ENCODE measurements around the gene COASY.

Gene COASY

DNA sequence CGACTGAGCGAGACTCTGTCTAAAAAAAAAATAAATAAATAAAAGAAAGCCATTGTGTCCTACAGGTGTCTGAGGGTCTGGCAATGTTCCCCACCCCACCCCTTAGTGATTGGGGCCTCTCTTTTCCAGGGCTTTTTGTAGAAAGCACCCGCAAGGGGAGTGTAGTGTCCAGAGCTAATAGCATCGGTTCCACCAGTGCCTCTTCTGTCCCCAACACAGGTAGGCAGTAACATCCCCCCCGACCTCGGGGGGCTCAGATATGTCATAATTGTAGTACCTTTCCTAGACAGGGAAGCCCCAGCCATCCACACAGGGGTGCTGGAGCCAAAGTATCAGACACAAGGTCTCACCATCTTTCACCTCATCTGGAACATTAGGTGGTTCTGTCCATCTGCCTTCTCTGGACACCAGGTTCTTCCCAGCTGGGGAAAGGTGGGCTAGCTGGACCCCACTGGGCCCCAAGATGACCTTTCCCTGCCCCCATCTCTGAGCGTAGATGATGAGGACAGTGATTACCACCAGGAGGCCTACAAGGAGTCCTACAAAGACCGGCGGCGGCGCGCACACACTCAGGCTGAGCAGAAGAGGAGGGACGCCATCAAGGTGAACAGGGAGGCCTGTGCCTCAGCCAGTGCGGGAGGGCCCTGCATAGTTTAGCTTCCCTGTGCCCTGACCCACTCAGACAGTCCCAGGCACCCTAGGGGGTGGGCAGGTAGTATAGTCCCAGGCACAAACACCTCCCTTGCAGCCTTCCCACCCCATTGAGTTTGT is 6.6 kb downstream of the COASY start:
- Histone ChIP-seq H3K27ac (peak overlapping the region in 1 of 2 donors; percentile 5), H3K4me3 (peak overlapping the region; percentile 87)
- DNase-seq (ENCODE audit: low spot score) = no peak
- TF ChIP-seq, protein P1, sequence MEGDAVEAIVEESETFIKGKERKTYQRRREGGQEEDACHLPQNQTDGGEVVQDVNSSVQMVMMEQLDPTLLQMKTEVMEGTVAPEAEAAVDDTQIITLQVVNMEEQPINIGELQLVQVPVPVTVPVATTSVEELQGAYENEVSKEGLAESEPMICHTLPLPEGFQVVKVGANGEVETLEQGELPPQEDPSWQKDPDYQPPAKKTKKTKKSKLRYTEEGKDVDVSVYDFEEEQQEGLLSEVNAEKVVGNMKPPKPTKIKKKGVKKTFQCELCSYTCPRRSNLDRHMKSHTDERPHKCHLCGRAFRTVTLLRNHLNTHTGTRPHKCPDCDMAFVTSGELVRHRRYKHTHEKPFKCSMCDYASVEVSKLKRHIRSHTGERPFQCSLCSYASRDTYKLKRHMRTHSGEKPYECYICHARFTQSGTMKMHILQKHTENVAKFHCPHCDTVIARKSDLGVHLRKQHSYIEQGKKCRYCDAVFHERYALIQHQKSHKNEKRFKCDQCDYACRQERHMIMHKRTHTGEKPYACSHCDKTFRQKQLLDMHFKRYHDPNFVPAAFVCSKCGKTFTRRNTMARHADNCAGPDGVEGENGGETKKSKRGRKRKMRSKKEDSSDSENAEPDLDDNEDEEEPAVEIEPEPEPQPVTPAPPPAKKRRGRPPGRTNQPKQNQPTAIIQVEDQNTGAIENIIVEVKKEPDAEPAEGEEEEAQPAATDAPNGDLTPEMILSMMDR (IDR thresholded peaks at IDR 0.05) = no peak

DNA sequence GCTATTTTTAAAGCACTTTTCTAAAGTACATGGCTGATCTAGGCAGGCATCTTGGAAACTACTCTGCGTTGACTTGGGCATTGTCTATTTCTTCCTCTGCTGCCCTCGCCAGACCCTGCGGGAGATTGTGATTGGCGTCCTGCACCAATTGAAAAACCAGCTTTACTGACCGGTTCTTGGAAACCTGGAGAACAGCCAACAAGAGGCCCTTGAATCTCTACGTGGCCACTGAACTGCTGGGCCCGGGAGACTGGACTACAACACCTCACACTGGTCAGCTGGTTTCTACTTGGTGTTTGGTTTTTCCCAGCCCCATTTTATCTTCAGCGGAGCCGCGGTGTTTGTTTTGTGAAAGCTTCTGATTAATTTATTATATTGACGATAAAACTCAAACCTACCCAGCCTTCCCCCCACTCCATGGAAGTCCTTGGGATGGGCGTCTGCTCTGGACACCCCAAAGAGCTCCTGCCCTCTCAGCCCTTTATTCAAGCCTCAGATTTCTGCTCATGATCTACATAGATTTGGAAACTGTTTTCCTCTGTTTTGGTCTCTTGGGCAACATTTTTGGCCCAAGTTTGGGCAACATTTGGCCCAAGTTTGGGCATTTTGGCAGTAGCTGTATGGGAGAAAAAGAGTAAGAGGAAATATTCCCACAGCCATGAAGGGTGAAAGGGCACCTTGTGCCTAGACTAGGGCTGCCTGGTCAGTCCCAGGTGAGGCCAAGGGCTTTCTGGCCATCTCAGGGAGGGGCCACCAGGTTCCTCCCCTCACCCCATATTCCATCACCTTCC is 9.7 kb downstream of the COASY start:
- TF ChIP-seq, protein P1 (IDR thresholded peaks at IDR 0.05) = no peak
- Histone ChIP-seq H3K27ac (no peak overlapping the region), H3K4me3 (no peak overlapping the region)
- DNase-seq (ENCODE audit: low spot score) = no peak

DNA sequence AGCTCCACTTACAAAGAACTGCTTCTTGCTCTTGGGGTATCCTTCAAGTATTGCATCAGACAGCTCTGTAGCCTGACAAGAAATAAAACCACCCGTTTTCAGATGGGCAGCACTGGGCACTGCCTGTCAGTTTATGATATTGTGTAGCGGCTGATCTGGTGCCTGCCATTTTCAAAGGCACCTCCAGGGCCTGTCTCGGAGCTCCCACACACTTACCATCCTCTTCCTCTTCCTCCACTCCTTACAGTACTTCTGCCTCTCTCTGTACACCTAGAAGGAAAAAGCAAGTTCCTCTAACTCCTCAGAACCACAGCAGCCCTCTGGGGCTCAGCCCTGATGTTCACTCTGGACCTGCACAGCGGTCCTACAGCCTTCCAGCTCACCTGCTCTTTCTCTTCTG is 11.1 kb downstream of the COASY start:
- TF ChIP-seq, protein P1 (IDR thresholded peaks at IDR 0.05) = no peak
- no peak for DNase-seq (ENCODE audit: low spot score)
- Histone ChIP-seq H3K27ac (no peak overlapping the region), H3K4me3 (no peak overlapping the region)

DNA sequence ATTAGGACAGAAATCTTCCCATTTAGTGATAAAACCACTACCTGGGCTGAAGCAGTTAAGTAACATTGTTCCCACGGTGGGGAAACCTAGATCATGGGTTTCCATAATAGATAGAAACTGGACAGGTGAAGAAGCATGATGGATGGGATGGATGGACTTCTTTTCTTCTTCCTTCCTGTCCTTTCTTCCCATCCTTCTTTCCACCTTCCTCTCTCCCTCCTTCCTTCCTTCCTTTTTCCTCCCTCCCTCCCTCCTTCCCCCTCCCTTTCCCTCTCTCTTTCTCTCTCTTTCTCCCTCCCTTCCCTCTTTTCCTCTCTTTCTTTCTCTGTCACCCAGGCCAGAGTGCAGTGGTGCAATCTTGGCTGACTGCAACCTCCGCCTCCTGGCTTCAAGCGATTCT is 12.5 kb downstream of the COASY start:
- H3K4me3 ChIP-seq = no peak overlapping the region
- DNase-seq (ENCODE audit: low spot score) = no peak
- no peak overlapping the region for H3K27ac ChIP-seq
- TF ChIP-seq, protein P1 (IDR thresholded peaks at IDR 0.05) = no peak

DNA sequence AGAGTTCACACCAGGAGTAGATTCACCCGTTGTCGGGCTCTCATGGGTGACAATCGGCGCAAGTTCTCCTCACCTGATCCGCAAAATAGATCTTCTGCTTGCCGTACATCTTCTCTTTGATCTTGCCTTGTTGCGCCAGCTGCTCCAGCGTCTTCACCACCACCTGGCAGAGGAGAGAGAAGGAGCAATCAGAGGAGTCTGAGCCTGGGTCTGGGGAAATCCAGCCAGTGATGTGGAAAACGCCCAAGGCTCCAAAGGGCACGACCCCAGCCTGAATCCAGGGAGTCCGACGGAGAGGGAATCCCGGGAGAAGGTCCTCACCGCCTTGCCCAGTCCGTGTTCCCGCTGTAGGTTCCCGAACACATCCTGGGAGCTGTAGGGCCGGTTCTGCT is 15.2 kb downstream of the COASY start:
- TF ChIP-seq, protein P1 (IDR thresholded peaks at IDR 0.05) = no peak
- Histone ChIP-seq H3K4me3 (peak overlapping the region; percentile 77), H3K27ac (peak overlapping the region in 1 of 2 donors; percentile 91)
- DNase-seq (ENCODE audit: low spot score) = peak; percentile 69

DNA sequence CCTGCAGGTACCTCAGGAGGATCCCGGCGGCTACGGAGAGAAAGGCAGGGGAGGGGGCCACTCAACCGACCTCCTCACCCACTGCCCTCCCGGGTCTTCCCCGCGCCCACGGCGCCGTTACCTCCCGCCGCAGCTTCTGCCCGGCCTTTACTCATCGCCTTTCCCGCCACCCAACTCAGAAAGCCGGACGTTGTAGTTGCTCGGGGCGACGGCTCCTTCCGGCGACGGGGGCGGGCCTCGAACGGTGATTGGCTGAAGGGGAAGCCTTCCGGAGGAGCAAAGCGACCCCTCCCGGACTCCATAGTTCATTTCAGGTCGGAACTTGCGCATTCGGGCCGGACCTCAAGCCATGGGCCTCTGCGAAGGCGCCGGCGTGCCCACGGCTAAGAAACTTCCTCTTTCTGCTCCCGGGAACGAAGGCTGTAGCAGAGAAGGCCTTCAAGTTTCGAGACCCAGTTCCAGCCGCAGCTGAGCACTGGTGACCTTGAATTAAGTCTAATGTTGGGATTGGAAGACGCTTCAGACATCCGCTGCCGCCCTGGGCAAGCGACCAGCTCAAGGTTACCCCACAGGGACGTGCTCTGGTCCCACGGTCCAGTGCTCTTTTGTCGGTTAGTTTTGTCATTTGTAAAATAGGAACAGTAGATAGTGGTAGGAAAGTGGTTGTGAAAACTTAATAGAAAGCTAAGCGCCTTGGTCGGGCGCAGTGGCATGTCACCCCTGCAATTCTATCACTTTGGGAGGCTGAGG is 15.8 kb downstream of the COASY start, which contains the start of gene PSMC3IP:
Gene PSMC3IP, minus strand, starts transcription at position 198 of the 750 bp plus-strand sequence. Its CDS starts 43 bp downstream, at position 155.
- TF ChIP-seq, protein P1 (IDR thresholded peaks at IDR 0.05) = no peak
- peak; percentile 97 for DNase-seq (ENCODE audit: low spot score)
- Histone ChIP-seq H3K4me3 (peak within 1 kb of the TSS; percentile 77), H3K27ac (peak within 1 kb of the TSS; percentile 80 to 91)
